Aorta (tissue), 5 donors: ENCODE results near the gene GRAMD1A. TPM values are rescaled to one million over a fixed set of nuclear protein-coding genes. Genes with fewer than 3 reads are reported as not detected.
"Not testable (repeated sequence)": the region's sequence is repeated elsewhere in the genome, so short reads cannot be mapped to it uniquely, and the experiment has no call there.

ENCODE experiments used
- ATAC-seq: fragments of 200-7000 bp; cut with Tn5 transposase; one replicate; pipeline ENCODE4 v1.9.1; 2022; ENCODE audit warnings: moderate library complexity; ENCODE audit not compliant: low FRiP score
- DNase-seq, 2 donors: peaks; one replicate each; pipeline ENCODE4 v3.0.0-alpha.2; 2020
- H3K27ac ChIP-seq, 2 donors: one replicate each; pipeline ENCODE4 v1.5.1; 2013; ENCODE audit warnings: low read length in 2 of 2, mild to moderate bottlenecking in 2 of 2, moderate library complexity in 2 of 2, control low read depth in 1 of 2, inconsistent platforms in 1 of 2, low read depth in 1 of 2
- H3K27me3 ChIP-seq, 2 donors: one replicate each; pipeline ENCODE4 v1.6.1; 2013; ENCODE audit warnings: control low read depth in 1 of 2, low read length in 1 of 2, mild to moderate bottlenecking in 1 of 2, moderate library complexity in 1 of 2; ENCODE audit not compliant: insufficient read depth in 2 of 2, control insufficient read depth in 1 of 2
- H3K36me3 ChIP-seq, 2 donors: one replicate each; pipeline ENCODE4 v1.6.1; 2013; ENCODE audit warnings: control low read depth in 1 of 2, low read length in 1 of 2, mild to moderate bottlenecking in 1 of 2; ENCODE audit not compliant: insufficient read depth in 2 of 2, control insufficient read depth in 1 of 2
- H3K4me1 ChIP-seq, 2 donors: one replicate each; pipeline ENCODE4 v1.6.1; 2013; ENCODE audit warnings: low read length in 2 of 2, control low read depth in 1 of 2, mild to moderate bottlenecking in 1 of 2, moderate library complexity in 1 of 2; ENCODE audit not compliant: insufficient read depth in 2 of 2, control insufficient read depth in 1 of 2
- H3K4me3 ChIP-seq, 2 donors: one replicate each; pipeline ENCODE4 v1.5.1; 2013; ENCODE audit warnings: low read length in 2 of 2, control low read depth in 1 of 2, mild to moderate bottlenecking in 1 of 2
- H3K9me3 ChIP-seq: one replicate; pipeline ENCODE4 v1.6.1; 2013; ENCODE audit warnings: mild to moderate bottlenecking, low read length; ENCODE audit not compliant: control insufficient read depth
- WGBS, 2 donors: extraction: QIAGEN DNeasy Blood & Tissue Kit; methylation state at CpG; one replicate each; pipeline ENCODE4 v1.1.7; 2013; 5-methylcytosine and 5-hydroxymethylcytosine counted together
- intact Hi-C, 2 donors: fragments of 100-400 bp; cut with DNase I; formaldehyde crosslinking; loops; one replicate each; pipeline versions ENCODE4 v1.14.2 to v1.15.0; 2022
- polyA plus RNA-seq, 2 donors: library from polyadenylated mRNA; stranded (reverse); fragments of 200-250 nt; gene quantifications; one replicate each; pipeline ENCODE4 v1.2.3, GENCODE V29; 2013
- total RNA-seq, 2 donors: library from RNA; stranded (reverse); fragmentation: NEBNext Ultra II Directional; extraction: Animal tissue kit (Norgen Biotek cat#: 25700); gene quantifications; one replicate each; pipeline ENCODE4 v1.2.1, GENCODE V29; 2021
- donor health status: healthy with polysubstance abuse.
- donor health status: Bipolar disorder and iron deficiency.
- donor health status: DM: no; HTN: no; CAD: no.
- donor health status: DM: no; HTN: no; CAD: no.
- donor health status: DM: yes; HTN: yes; CAD: no.

GRAMD1A gene
- total and polyA plus RNA-seq, 4 donors: 13.4 to 92.7 (median 62.3) TPM

DNA sequence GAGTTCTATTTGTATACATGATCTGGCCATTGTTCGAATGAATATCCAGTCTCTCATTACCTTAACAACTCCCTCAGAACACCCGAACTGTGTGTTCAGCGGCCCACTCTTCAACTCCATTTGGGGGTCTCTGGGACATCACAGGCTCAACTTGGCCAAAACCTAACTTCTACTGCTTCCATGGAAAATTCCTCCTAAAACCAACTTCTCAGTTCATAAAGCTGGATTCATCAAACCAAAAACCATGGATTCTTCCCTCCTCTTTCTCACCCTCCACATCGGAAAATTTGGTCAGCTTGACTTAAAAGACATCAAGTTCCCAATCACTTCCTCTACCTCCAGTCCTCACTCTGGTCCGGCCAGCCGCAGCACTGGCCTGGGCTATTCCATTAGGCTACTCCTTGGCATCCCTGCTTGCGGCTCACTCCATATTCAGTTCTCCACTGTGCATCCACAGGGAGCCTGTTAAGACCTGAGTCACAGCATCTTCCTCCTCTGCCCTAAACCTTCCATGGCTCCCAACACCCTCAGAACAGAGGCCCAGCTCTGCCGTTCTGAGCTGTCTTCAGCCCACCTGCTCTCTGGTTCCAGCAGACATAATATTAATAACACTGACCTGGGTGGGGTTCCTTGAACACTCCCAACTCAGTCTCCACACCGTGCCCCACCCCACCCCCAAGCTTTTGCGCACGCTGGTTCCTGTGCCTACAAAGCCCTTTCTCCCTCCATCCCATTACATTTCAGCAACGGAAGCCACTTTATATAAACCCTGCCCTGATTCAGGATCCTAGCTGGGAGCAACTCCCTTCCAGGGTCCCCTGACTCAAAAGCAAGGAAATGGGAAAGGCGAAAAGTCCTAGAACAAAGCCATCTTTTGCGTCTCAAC lies 37.2 kb upstream of the GRAMD1A start:
- ATAC-seq: no peak
- Histone ChIP-seq H3K4me1 (peaks cover 0 to 3% of the 10 kb centered on the region in 2 donors), H3K9me3 (peaks cover 24% of the 10 kb centered on the region), H3K36me3 (peaks cover 6 to 19% of the 10 kb centered on the region in 2 donors), H3K4me3 (peak overlapping the region; percentile 92 to 95), H3K27me3 (no peaks in the 10 kb centered on the region), H3K27ac (no peak overlapping the region)
- no peak for DNase-seq
- intact Hi-C loops: no loop called here
- WGBS, 2 donors: 42 to 43% methylated on average over 14 of the region's 14 CpGs

DNA sequence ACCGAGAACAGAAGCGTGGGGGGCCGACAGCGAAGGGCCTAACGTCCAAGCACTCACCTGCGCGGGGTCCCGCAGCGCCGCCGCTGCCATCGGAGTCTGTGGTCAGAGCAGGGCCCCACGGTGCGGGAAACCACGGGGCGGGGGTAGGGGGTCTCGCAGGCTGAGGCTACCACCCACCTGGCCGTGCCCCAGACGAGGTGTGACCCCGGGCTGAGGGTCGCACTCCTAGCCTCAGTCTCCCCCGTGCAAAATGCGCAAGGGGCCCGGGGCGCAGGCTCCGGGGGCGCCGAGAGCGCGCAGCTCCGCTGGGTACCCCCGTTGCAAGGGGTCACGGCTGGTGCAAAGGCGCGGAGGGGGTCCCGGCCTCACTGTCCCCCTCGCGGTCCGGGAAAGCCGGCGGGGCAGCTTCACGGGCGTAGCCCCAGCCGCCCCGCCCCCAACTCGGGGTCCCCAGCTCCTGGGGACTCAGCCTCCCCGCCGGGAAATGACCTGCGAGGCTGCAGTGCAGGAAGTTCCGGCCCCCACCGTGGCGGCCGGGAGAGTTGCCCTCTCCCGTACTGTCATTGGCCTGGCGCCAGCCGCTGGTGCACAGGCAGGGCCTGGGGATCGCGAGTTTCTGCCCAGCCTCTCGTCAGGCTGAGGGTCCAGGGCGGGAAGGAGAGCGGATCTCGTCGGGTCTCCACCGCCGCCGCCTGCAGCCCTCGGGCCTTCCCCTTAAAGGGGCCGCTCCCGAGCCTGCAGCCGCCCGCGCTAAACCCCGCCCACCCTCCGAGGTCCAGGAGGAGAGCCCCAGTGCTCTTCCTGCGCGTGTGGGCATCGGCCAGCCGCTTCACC lies 36.3 kb upstream of the GRAMD1A start, which contains the start of gene ZNF792:
TSS of gene ZNF792 (minus strand) at position 657 of the 834 bp plus-strand sequence. CDS start at position 90, 567 bp downstream.
- peaks cover 15% of the 10 kb centered on the region for H3K9me3 ChIP-seq
- no peak within 1 kb of the TSS for H3K27ac ChIP-seq
- peak; percentile 80 for ATAC-seq
- peak within 1 kb of the TSS; percentile 92 to 95 for H3K4me3 ChIP-seq
- H3K27me3 ChIP-seq: no peaks in the 10 kb centered on the region
- DNase-seq: peak; percentile 81 to 90
- H3K36me3 ChIP-seq: peaks cover 0 to 13% of the 10 kb centered on the region in 2 donors
- 0 to 1% methylated on average over 72 to 78 of the region's 78 CpGs for WGBS, 2 donors
- intact Hi-C loops: no loop called here
- peaks cover 0 to 3% of the 10 kb centered on the region in 2 donors for H3K4me1 ChIP-seq

- H3K9me3 ChIP-seq: peaks cover 8% of the 10 kb centered on the region
- H3K4me3 ChIP-seq: no peak overlapping the region
- 37 to 44% methylated on average over 6 of the region's 6 CpGs for WGBS, 2 donors
- DNase-seq (no peak), ATAC-seq (no peak)
- intact Hi-C loops: no loop called here
- H3K27me3 ChIP-seq: no peaks in the 10 kb centered on the region
- no peak overlapping the region for H3K27ac ChIP-seq
- H3K4me1 ChIP-seq: peaks cover 0 to 3% of the 10 kb centered on the region in 2 donors
- H3K36me3 ChIP-seq: peaks cover 0 to 6% of the 10 kb centered on the region in 2 donors
These were observed 35.5 kb upstream of the GRAMD1A start for GRCh38 chr19:34964598-34964997.

- H3K4me1 ChIP-seq, H3K9me3 ChIP-seq, ATAC-seq, H3K27ac ChIP-seq, H3K36me3 ChIP-seq, H3K27me3 ChIP-seq, intact Hi-C loops, DNase-seq, H3K4me3 ChIP-seq: not testable (repeated sequence)
- 80% methylated on average over 5 of the region's 5 CpGs for WGBS, 2 donors
These were observed 34.6 kb upstream of the GRAMD1A start for GRCh38 chr19:34965505-34965904.

GRCh38 chr19:34967551-34967950 lies 32.6 kb upstream of the GRAMD1A start:
- no peaks in the 10 kb centered on the region for H3K27me3 ChIP-seq
- WGBS, 2 donors: 75 to 77% methylated on average over 6 of the region's 6 CpGs
- H3K27ac ChIP-seq: no peak overlapping the region
- no peak overlapping the region for H3K4me3 ChIP-seq
- H3K36me3 ChIP-seq: no peaks in the 10 kb centered on the region
- no peak for DNase-seq
- no peaks in the 10 kb centered on the region for H3K9me3 ChIP-seq
- ATAC-seq: no peak
- H3K4me1 ChIP-seq: peaks cover 0 to 1% of the 10 kb centered on the region in 2 donors
- intact Hi-C loops: no loop called here

- Histone ChIP-seq H3K9me3 (no peaks in the 10 kb centered on the region), H3K27me3 (no peaks in the 10 kb centered on the region), H3K4me1 (no peaks in the 10 kb centered on the region), H3K36me3 (no peaks in the 10 kb centered on the region), H3K27ac (no peak overlapping the region), H3K4me3 (no peak overlapping the region)
- 89 to 91% methylated on average over 6 of the region's 6 CpGs for WGBS, 2 donors
- intact Hi-C loops: loop anchor here (5.0 kb wide), 1 partner anchor 123 kb away; no protein-coding TSS in a partner anchor
- DNase-seq: no peak
- no peak for ATAC-seq
These were observed 30.4 kb upstream of the GRAMD1A start for GRCh38 chr19:34969721-34970120.

- H3K9me3 ChIP-seq, H3K4me1 ChIP-seq, H3K27me3 ChIP-seq, H3K36me3 ChIP-seq, DNase-seq, H3K27ac ChIP-seq, H3K4me3 ChIP-seq, ATAC-seq: not testable (repeated sequence)
- WGBS, 2 donors: 78 to 85% methylated on average over 12 of the region's 12 CpGs
- intact Hi-C loops: loop anchor here (5.0 kb wide), 1 partner anchor 122 kb away; no protein-coding TSS in a partner anchor
These were observed 29.8 kb upstream of the GRAMD1A start for GRCh38 chr19:34970185-34970780.

GRCh38 chr19:34972163-34972705 lies 27.9 kb upstream of the GRAMD1A start:
- H3K27ac ChIP-seq: no peak overlapping the region
- H3K4me3 ChIP-seq: no peak overlapping the region
- H3K9me3 ChIP-seq: peaks cover 5% of the 10 kb centered on the region
- H3K36me3 ChIP-seq: no peaks in the 10 kb centered on the region
- intact Hi-C loops: loop anchor here (2.0 to 5.0 kb wide), 2 partner anchors 41 to 120 kb away; no protein-coding TSS in a partner anchor
- no peaks in the 10 kb centered on the region for H3K27me3 ChIP-seq
- H3K4me1 ChIP-seq: no peaks in the 10 kb centered on the region
- DNase-seq: no peak
- 78 to 82% methylated on average over 7 of the region's 7 CpGs for WGBS, 2 donors
- no peak for ATAC-seq
